NCI-H2227 treated with DMSO at 0.1 percent for 48 hours (cell line): ENCODE measurements around the gene TRMT2A.

Experiments
- DNase-seq: peaks from one replicate; lab custom pipeline; 2025; lab: John Stamatoyannopoulos, UW

The TRMT2A gene

GRCh38 chr22:20102203-20102780 lies 14.7 kb downstream of the TRMT2A start:
- no peak for DNase-seq

- DNase-seq, result no peak
These were observed 15.4 kb downstream of the TRMT2A start for GRCh38 chr22:20101638-20102037.

- no peak for DNase-seq
These were observed 17.8 kb downstream of the TRMT2A start for GRCh38 chr22:20099099-20099711.

- no peak for DNase-seq
These were observed 20.2 kb downstream of the TRMT2A start for GRCh38 chr22:20096574-20097420.

GRCh38 chr22:20095521-20095920 lies 21.5 kb downstream of the TRMT2A start:
- DNase-seq, result no peak

- DNase-seq, result no peak
These were observed 22.7 kb downstream of the TRMT2A start for GRCh38 chr22:20094197-20094807.

GRCh38 chr22:20093418-20094196 lies 23.4 kb downstream of the TRMT2A start:
- no peak for DNase-seq

- DNase-seq, result no peak
These were observed 24.6 kb downstream of the TRMT2A start for GRCh38 chr22:20092477-20092854.

GRCh38 chr22:20091690-20092476 lies 25.1 kb downstream of the TRMT2A start:
- DNase-seq, result no peak

- no peak for DNase-seq
These were observed 26.2 kb downstream of the TRMT2A start for GRCh38 chr22:20090730-20091240.

- no peak for DNase-seq
These were observed 26.9 kb downstream of the TRMT2A start for GRCh38 chr22:20089977-20090729.

GRCh38 chr22:20089226-20089976 lies 27.6 kb downstream of the TRMT2A start:
- no peak for DNase-seq

GRCh38 chr22:20088263-20088648 lies 28.8 kb downstream of the TRMT2A start:
- no peak for DNase-seq

- DNase-seq, result no peak
These were observed 29.4 kb downstream of the TRMT2A start for GRCh38 chr22:20087319-20088262.

GRCh38 chr22:20086763-20087162 lies 30.3 kb downstream of the TRMT2A start:
- DNase-seq, result no peak

- no peak for DNase-seq
These were observed 30.9 kb downstream of the TRMT2A start for GRCh38 chr22:20086101-20086599.

- no peak for DNase-seq
These were observed 31.4 kb downstream of the TRMT2A start for GRCh38 chr22:20085651-20086050.
